ENCODE results near the gene SH3D21. TPM values are rescaled to one million over a fixed set of nuclear protein-coding genes. Genes with fewer than 3 reads are reported as not detected.

SH3D21 gene
- total RNA-seq, 2 donors from 2014 or later: 14.7 to 15.5 TPM

- no peaks in the 10 kb centered on the region for H3K9me3 Mint-ChIP-seq
- no peak overlapping the region for H3K27ac Mint-ChIP-seq
- Histone ChIP-seq H3K4me1 (ENCODE audit: control insufficient read depth, insufficient read depth, low read length) (no peaks in the 10 kb centered on the region), H3K27ac (ENCODE audit: low read depth, low read length) (no peak overlapping the region), H3K9me3 (ENCODE audit: control insufficient read depth, low read length) (no peaks in the 10 kb centered on the region), H3K27me3 (ENCODE audit: control insufficient read depth, insufficient read depth, low read length, poor library complexity, severe bottlenecking) (no peaks in the 10 kb centered on the region), H3K9ac (ENCODE audit: extremely low read depth, low read length, poor library complexity, severe bottlenecking) (no peak overlapping the region), H3K4me3 (ENCODE audit: low read length) (no peak overlapping the region), H3K36me3 (ENCODE audit: control insufficient read depth, insufficient read depth, low read length) (peaks cover 41% of the 10 kb centered on the region)
- WGBS, 2 experiments (ENCODE audit: insufficient coverage in 1 of 2, insufficient read length in 1 of 2): 81 to 85% methylated on average over 7 to 8 of the region's 8 CpGs
- no peaks in the 10 kb centered on the region for H3K4me1 Mint-ChIP-seq
- H3K4me3 Mint-ChIP-seq: no peak overlapping the region
- no peak for TF ChIP-seq CTCF (conservative IDR thresholded peaks at IDR 0.05)
- DNase-seq: no peak
- H3K36me3 Mint-ChIP-seq (ENCODE audit: low read depth): peaks cover 48% of the 10 kb centered on the region
- H3K27me3 Mint-ChIP-seq (ENCODE audit: insufficient read depth): no peaks in the 10 kb centered on the region
These were observed 38.2 kb downstream of the SH3D21 start for GRCh38 chr1:36344395-36344680.

GRCh38 chr1:36345353-36345752, 39.2 kb downstream of the SH3D21 start:
- Mint-ChIP-seq H3K27ac (no peak overlapping the region), H3K4me3 (no peak overlapping the region), H3K36me3 (ENCODE audit: low read depth) (peaks cover 49% of the 10 kb centered on the region), H3K4me1 (no peaks in the 10 kb centered on the region), H3K9me3 (no peaks in the 10 kb centered on the region), H3K27me3 (ENCODE audit: insufficient read depth) (no peaks in the 10 kb centered on the region)
- Histone ChIP-seq H3K9ac (ENCODE audit: extremely low read depth, low read length, poor library complexity, severe bottlenecking) (no peak overlapping the region), H3K9me3 (ENCODE audit: control insufficient read depth, low read length) (no peaks in the 10 kb centered on the region), H3K4me1 (ENCODE audit: control insufficient read depth, insufficient read depth, low read length) (no peaks in the 10 kb centered on the region), H3K27ac (ENCODE audit: low read depth, low read length) (no peak overlapping the region), H3K4me3 (ENCODE audit: low read length) (no peak overlapping the region), H3K27me3 (ENCODE audit: control insufficient read depth, insufficient read depth, low read length, poor library complexity, severe bottlenecking) (no peaks in the 10 kb centered on the region), H3K36me3 (ENCODE audit: control insufficient read depth, insufficient read depth, low read length) (peaks cover 46% of the 10 kb centered on the region)
- no peak for TF ChIP-seq CTCF (conservative IDR thresholded peaks at IDR 0.05)
- 91 to 99% methylated on average over 6 to 7 of the region's 7 CpGs for WGBS, 2 experiments (ENCODE audit: insufficient coverage in 1 of 2, insufficient read length in 1 of 2)
- DNase-seq: no peak

- H3K27me3 ChIP-seq (ENCODE audit: control insufficient read depth, insufficient read depth, low read length, poor library complexity, severe bottlenecking): no peaks in the 10 kb centered on the region
- Mint-ChIP-seq H3K27me3 (ENCODE audit: insufficient read depth) (no peaks in the 10 kb centered on the region), H3K9me3 (no peaks in the 10 kb centered on the region), H3K36me3 (ENCODE audit: low read depth) (peaks cover 38% of the 10 kb centered on the region), H3K4me3 (no peak overlapping the region), H3K4me1 (no peaks in the 10 kb centered on the region), H3K27ac (peak overlapping the region; percentile 64)
- H3K36me3 ChIP-seq (ENCODE audit: control insufficient read depth, insufficient read depth, low read length): peaks cover 51% of the 10 kb centered on the region
- 93 to 100% methylated on average over 7 to 8 of the region's 8 CpGs for WGBS, 2 experiments (ENCODE audit: insufficient coverage in 1 of 2, insufficient read length in 1 of 2)
- H3K4me1 ChIP-seq (ENCODE audit: control insufficient read depth, insufficient read depth, low read length): no peaks in the 10 kb centered on the region
- no peaks in the 10 kb centered on the region for H3K9me3 ChIP-seq (ENCODE audit: control insufficient read depth, low read length)
- no peak for DNase-seq
- no peak overlapping the region for H3K4me3 ChIP-seq (ENCODE audit: low read length)
- H3K9ac ChIP-seq (ENCODE audit: extremely low read depth, low read length, poor library complexity, severe bottlenecking): no peak overlapping the region
- TF ChIP-seq CTCF (conservative IDR thresholded peaks at IDR 0.05): no peak
- no peak overlapping the region for H3K27ac ChIP-seq (ENCODE audit: low read depth, low read length)
These were observed 40.7 kb downstream of the SH3D21 start for GRCh38 chr1:36346741-36347370.
